HL-60 (cell line): ENCODE results near the gene RNASE1.

Experiments used
- DNase-seq, 2 experiments: peaks; one replicate each; pipeline ENCODE4 v3.0.0-alpha.2; 2010 to 2020; ENCODE audit warnings: low read depth in 1 of 2, low spot score in 1 of 2
- H3K27ac ChIP-seq: fragments of 250-450 bp; sonication (Bioruptor Pico); replicated peaks from 2 replicates; pipeline ENCODE4 v1.5.1; 2020; ENCODE audit warnings: mild to moderate bottlenecking, moderate library complexity
- H3K27me3 ChIP-seq: fragments of 250-450 bp; sonication (Bioruptor Pico); 2 replicates; pipeline ENCODE4 v1.5.1; 2021; ENCODE audit warnings: mild to moderate bottlenecking, moderate library complexity; ENCODE audit not compliant: insufficient read depth, poor library complexity, severe bottlenecking
- H3K4me3 ChIP-seq: replicated peaks from 2 replicates; pipeline ENCODE4 v1.5.1; 2011; ENCODE audit warnings: mild to moderate bottlenecking, control low read depth, low read length; ENCODE audit not compliant: insufficient read depth
- GABPA ChIP-seq: IDR thresholded peaks from 2 replicates; pipeline ENCODE4 v1.6.1; 2012; ENCODE audit warnings: low read depth
- POLR2AphosphoS5 ChIP-seq: IDR thresholded peaks from 2 replicates; pipeline ENCODE4 v1.6.1; 2012; ENCODE audit warnings: low read depth
- SPI1 ChIP-seq: IDR thresholded peaks from 2 replicates; pipeline ENCODE4 v1.6.1; 2012; ENCODE audit warnings: low read depth, mild to moderate bottlenecking, borderline replicate concordance
- TF ChIP-seq, protein P1 (sequence below): IDR thresholded peaks from 2 replicates; pipeline ENCODE4 v1.6.1; 2012; ENCODE audit warnings: low read depth; ENCODE audit not compliant: insufficient replicate concordance
- TF ChIP-seq, protein P2 (sequence below): IDR thresholded peaks from one replicate; pipeline ENCODE4 v1.5.1; 2011; ENCODE audit warnings: low read length, control low read depth, inconsistent platforms; ENCODE audit not compliant: insufficient read depth

RNASE1 gene

DNA sequence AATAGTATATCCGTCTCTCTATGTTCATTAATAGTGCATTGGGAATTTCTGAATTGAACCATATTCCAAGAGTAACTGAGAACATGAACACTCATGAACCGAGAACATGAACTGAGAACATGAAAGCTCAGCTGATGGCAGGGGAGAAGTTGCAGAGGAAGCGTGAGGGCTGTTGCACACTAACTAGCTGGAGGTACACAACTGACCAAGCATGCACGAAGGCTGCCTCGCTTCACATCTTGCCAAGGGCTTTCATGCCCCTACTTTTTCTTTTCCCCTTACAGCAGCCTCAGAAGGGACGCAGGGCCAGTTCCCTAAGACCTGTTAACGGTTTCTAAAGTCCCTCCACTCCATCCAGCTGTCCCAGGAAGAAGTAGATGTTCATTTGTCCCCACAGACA lies 4.3 kb downstream of the RNASE1 start:
- Histone ChIP-seq H3K27ac (no peak overlapping the region), H3K4me3 (no peak overlapping the region), H3K27me3 (no peaks in the 10 kb centered on the region)
- TF ChIP-seq, protein P1, sequence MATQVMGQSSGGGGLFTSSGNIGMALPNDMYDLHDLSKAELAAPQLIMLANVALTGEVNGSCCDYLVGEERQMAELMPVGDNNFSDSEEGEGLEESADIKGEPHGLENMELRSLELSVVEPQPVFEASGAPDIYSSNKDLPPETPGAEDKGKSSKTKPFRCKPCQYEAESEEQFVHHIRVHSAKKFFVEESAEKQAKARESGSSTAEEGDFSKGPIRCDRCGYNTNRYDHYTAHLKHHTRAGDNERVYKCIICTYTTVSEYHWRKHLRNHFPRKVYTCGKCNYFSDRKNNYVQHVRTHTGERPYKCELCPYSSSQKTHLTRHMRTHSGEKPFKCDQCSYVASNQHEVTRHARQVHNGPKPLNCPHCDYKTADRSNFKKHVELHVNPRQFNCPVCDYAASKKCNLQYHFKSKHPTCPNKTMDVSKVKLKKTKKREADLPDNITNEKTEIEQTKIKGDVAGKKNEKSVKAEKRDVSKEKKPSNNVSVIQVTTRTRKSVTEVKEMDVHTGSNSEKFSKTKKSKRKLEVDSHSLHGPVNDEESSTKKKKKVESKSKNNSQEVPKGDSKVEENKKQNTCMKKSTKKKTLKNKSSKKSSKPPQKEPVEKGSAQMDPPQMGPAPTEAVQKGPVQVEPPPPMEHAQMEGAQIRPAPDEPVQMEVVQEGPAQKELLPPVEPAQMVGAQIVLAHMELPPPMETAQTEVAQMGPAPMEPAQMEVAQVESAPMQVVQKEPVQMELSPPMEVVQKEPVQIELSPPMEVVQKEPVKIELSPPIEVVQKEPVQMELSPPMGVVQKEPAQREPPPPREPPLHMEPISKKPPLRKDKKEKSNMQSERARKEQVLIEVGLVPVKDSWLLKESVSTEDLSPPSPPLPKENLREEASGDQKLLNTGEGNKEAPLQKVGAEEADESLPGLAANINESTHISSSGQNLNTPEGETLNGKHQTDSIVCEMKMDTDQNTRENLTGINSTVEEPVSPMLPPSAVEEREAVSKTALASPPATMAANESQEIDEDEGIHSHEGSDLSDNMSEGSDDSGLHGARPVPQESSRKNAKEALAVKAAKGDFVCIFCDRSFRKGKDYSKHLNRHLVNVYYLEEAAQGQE = no peak
- TF ChIP-seq, protein P2, sequence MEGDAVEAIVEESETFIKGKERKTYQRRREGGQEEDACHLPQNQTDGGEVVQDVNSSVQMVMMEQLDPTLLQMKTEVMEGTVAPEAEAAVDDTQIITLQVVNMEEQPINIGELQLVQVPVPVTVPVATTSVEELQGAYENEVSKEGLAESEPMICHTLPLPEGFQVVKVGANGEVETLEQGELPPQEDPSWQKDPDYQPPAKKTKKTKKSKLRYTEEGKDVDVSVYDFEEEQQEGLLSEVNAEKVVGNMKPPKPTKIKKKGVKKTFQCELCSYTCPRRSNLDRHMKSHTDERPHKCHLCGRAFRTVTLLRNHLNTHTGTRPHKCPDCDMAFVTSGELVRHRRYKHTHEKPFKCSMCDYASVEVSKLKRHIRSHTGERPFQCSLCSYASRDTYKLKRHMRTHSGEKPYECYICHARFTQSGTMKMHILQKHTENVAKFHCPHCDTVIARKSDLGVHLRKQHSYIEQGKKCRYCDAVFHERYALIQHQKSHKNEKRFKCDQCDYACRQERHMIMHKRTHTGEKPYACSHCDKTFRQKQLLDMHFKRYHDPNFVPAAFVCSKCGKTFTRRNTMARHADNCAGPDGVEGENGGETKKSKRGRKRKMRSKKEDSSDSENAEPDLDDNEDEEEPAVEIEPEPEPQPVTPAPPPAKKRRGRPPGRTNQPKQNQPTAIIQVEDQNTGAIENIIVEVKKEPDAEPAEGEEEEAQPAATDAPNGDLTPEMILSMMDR = no peak
- TF ChIP-seq POLR2AphosphoS5 (no peak), SPI1 (no peak), GABPA (no peak)
- DNase-seq = peak in 1 of 2 experiments; percentile 17

DNA sequence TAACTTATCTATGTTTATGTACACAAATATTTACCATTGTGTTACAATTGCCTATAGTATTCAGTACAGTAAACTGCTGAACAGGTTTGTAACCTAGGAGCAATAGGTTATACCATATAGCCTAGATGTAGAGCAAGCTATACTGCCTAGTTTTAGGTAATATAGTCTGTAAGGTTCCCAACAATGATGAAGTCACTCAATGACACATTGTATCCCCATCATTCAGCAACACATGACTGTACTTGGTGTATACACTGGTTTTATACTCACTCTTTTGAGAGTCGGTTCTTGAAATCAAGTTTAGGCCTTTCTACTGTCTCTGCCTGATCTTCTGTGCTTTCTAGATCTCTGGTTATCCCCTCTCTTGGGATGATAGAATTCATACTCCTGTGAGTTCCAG lies 5.5 kb downstream of the RNASE1 start:
- no peak for DNase-seq
- no peak for TF ChIP-seq SPI1
- TF ChIP-seq POLR2AphosphoS5 = no peak
- TF ChIP-seq, protein P2 = no peak
- H3K4me3 ChIP-seq = no peak overlapping the region
- no peak overlapping the region for H3K27ac ChIP-seq
- no peaks in the 10 kb centered on the region for H3K27me3 ChIP-seq

DNA sequence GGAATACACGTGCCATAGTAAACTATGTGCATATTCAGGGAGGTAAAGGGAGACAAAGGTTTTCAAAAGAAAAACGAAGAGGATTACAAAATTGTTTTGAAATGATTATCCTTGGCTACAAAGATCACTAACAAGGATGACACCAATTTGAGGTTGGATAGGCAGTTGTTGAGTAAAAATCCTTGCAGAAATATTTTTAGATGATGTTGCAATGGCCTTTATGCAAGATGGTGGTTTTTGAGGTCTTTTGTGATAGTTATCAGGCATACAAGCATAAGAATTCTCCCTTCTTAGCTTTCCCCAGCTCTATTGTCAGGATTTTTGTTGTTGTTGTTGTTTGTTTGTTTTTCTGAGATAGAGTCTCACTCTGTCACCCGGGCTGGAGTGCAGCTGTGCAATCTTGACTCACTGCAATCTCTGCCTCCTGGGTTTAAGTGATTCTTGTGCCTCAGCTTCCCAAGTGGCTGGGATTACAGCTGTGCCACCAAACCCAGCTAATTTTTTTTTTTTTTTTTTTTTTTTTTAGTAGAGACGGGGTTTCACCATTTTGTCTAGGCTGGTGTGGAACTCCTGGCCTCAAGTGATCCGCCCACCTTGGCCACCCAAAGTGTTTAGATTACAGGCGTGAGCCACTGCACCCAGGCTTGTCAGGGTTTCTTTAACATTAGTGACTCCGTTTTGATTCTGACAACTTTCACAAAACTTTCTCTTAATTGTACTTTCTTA lies 7.8 kb downstream of the RNASE1 start:
- peak; percentile 85 to 86 for DNase-seq
- no peaks in the 10 kb centered on the region for H3K27me3 ChIP-seq
- TF ChIP-seq GABPA (peak; percentile 22; the same call in 1 of the 2 replicates), POLR2AphosphoS5 (peak; percentile 64; the same call in 1 of the 2 replicates), SPI1 (no peak)
- TF ChIP-seq, protein P1 = no peak
- TF ChIP-seq, protein P2 = no peak
- H3K4me3 ChIP-seq = no peak overlapping the region
- peak overlapping the region; percentile 85 for H3K27ac ChIP-seq
